ENCODE results near the gene PGGHG. TPM values are rescaled to one million over a fixed set of nuclear protein-coding genes. Genes with fewer than 3 reads are reported as not detected.
"Not testable (repeated sequence)": the region's sequence is repeated elsewhere in the genome, so short reads cannot be mapped to it uniquely, and the experiment has no call there.

Gene PGGHG
- polyA plus RNA-seq, 4 donors, result 86.9 to 154 (median 122) TPM

- WGBS, 3 donors, result 85 to 96% (median 93%) methylated on average over 4 of the region's 4 CpGs
- Histone ChIP-seq H3K4me1 (ENCODE audit: control insufficient read depth in 3 of 3, insufficient read depth in 2 of 3, low read depth in 1 of 3, low read length in 2 of 3) (peaks cover 0 to 5% (median 0%) of the 10 kb centered on the region in 3 donors), H3K9me3 (ENCODE audit: control insufficient read depth in 2 of 2, insufficient read depth in 1 of 2, low read depth in 1 of 2, low read length in 1 of 2) (peaks cover 0 to 13% of the 10 kb centered on the region in 2 donors), H3K4me3 (ENCODE audit: low read depth in 1 of 3, low read length in 3 of 3) (no peak overlapping the region), H3K27me3 (ENCODE audit: control insufficient read depth in 3 of 3, insufficient read depth in 3 of 3, low read length in 3 of 3) (no peaks in the 10 kb centered on the region), H3K36me3 (ENCODE audit: control insufficient read depth in 3 of 3, insufficient read depth in 2 of 3, low read depth in 1 of 3, low read length in 3 of 3) (no peaks in the 10 kb centered on the region), H3K27ac (ENCODE audit: low read depth in 1 of 3, low read length in 2 of 3) (no peak overlapping the region)
- DNase-seq, result no peak
- FAIRE-seq, result no peak
Measured at GRCh38 chr11:261624-262023, 27.3 kb upstream of the PGGHG start.

GRCh38 chr11:266676-267439 lies 22.1 kb upstream of the PGGHG start:
- 60 to 79% (median 69%) methylated on average over 4 of the region's 13 CpGs for WGBS, 3 donors
- DNase-seq, result peak in 1 of 2 donors; percentile 67

GRCh38 chr11:267491-267994 lies 21.4 kb upstream of the PGGHG start:
- WGBS, 3 donors, result 4 to 30% (median 12%) methylated on average over 11 to 18 of the region's 18 CpGs
- DNase-seq (peak in 1 of 2 donors; percentile 78), FAIRE-seq (no peak)
- Histone ChIP-seq H3K27me3 (ENCODE audit: control insufficient read depth in 3 of 3, insufficient read depth in 3 of 3, low read length in 3 of 3) (no peaks in the 10 kb centered on the region), H3K4me1 (ENCODE audit: control insufficient read depth in 3 of 3, insufficient read depth in 2 of 3, low read depth in 1 of 3, low read length in 2 of 3) (peaks cover 3 to 22% (median 4%) of the 10 kb centered on the region in 3 donors), H3K9me3 (ENCODE audit: control insufficient read depth in 2 of 2, insufficient read depth in 1 of 2, low read depth in 1 of 2, low read length in 1 of 2) (peaks cover 0 to 5% of the 10 kb centered on the region in 2 donors), H3K4me3 (ENCODE audit: low read depth in 1 of 3, low read length in 3 of 3) (peak overlapping the region in 1 of 3 donors; percentile 57), H3K36me3 (ENCODE audit: control insufficient read depth in 3 of 3, insufficient read depth in 2 of 3, low read depth in 1 of 3, low read length in 3 of 3) (peaks cover 0 to 2% (median 0%) of the 10 kb centered on the region in 3 donors), H3K27ac (ENCODE audit: low read depth in 1 of 3, low read length in 2 of 3) (peak overlapping the region; percentile 6 to 96 (median 93))

More at GRCh38 chr11:266676-267439, 22.1 kb upstream of the PGGHG start:
- Histone ChIP-seq H3K36me3 (ENCODE audit: control insufficient read depth in 3 of 3, insufficient read depth in 2 of 3, low read depth in 1 of 3, low read length in 3 of 3) (peaks cover 0 to 2% (median 0%) of the 10 kb centered on the region in 3 donors), H3K27me3 (ENCODE audit: control insufficient read depth in 3 of 3, insufficient read depth in 3 of 3, low read length in 3 of 3) (no peaks in the 10 kb centered on the region), H3K4me3 (ENCODE audit: low read depth in 1 of 3, low read length in 3 of 3) (no peak overlapping the region), H3K4me1 (ENCODE audit: control insufficient read depth in 3 of 3, insufficient read depth in 2 of 3, low read depth in 1 of 3, low read length in 2 of 3) (peaks cover 3 to 15% (median 4%) of the 10 kb centered on the region in 3 donors), H3K9me3 (ENCODE audit: control insufficient read depth in 2 of 2, insufficient read depth in 1 of 2, low read depth in 1 of 2, low read length in 1 of 2) (peaks cover 0 to 6% of the 10 kb centered on the region in 2 donors), H3K27ac (ENCODE audit: low read depth in 1 of 3, low read length in 2 of 3) (peak overlapping the region in 1 of 3 donors; percentile 4)
- no peak for FAIRE-seq

- not testable (repeated sequence) for H3K9me3 ChIP-seq (ENCODE audit: control insufficient read depth in 2 of 2, insufficient read depth in 1 of 2, low read depth in 1 of 2, low read length in 1 of 2); FAIRE-seq; H3K27me3 ChIP-seq (ENCODE audit: control insufficient read depth in 3 of 3, insufficient read depth in 3 of 3, low read length in 3 of 3); H3K4me3 ChIP-seq (ENCODE audit: low read depth in 1 of 3, low read length in 3 of 3); H3K36me3 ChIP-seq (ENCODE audit: control insufficient read depth in 3 of 3, insufficient read depth in 2 of 3, low read depth in 1 of 3, low read length in 3 of 3)
- DNase-seq, result peak in 1 of 2 donors; percentile 81
- Histone ChIP-seq H3K27ac (ENCODE audit: low read depth in 1 of 3, low read length in 2 of 3) (peak overlapping the region; percentile 9 to 96 (median 93)), H3K4me1 (ENCODE audit: control insufficient read depth in 3 of 3, insufficient read depth in 2 of 3, low read depth in 1 of 3, low read length in 2 of 3) (peaks cover 3 to 29% (median 4%) of the 10 kb centered on the region in 3 donors)
- WGBS, 3 donors, result 19 to 28% (median 23%) methylated on average over 13 to 16 of the region's 16 CpGs
Measured at GRCh38 chr11:268716-269145, 20.2 kb upstream of the PGGHG start.

- FAIRE-seq, result no peak
- peaks cover 0 to 5% of the 10 kb centered on the region in 2 donors for H3K9me3 ChIP-seq (ENCODE audit: control insufficient read depth in 2 of 2, insufficient read depth in 1 of 2, low read depth in 1 of 2, low read length in 1 of 2)
- DNase-seq, result peak in 1 of 2 donors; percentile 56
- H3K4me3 ChIP-seq (ENCODE audit: low read depth in 1 of 3, low read length in 3 of 3), result no peak overlapping the region
- peaks cover 3 to 29% (median 4%) of the 10 kb centered on the region in 3 donors for H3K4me1 ChIP-seq (ENCODE audit: control insufficient read depth in 3 of 3, insufficient read depth in 2 of 3, low read depth in 1 of 3, low read length in 2 of 3)
- H3K27me3 ChIP-seq (ENCODE audit: control insufficient read depth in 3 of 3, insufficient read depth in 3 of 3, low read length in 3 of 3), result no peaks in the 10 kb centered on the region
- 40 to 64% (median 47%) methylated on average over 21 of the region's 21 CpGs for WGBS, 3 donors
- peak overlapping the region; percentile 9 to 96 (median 93) for H3K27ac ChIP-seq (ENCODE audit: low read depth in 1 of 3, low read length in 2 of 3)
- peaks cover 0 to 2% (median 0%) of the 10 kb centered on the region in 3 donors for H3K36me3 ChIP-seq (ENCODE audit: control insufficient read depth in 3 of 3, insufficient read depth in 2 of 3, low read depth in 1 of 3, low read length in 3 of 3)
Measured at GRCh38 chr11:269146-269890, 19.6 kb upstream of the PGGHG start.

GRCh38 chr11:270451-271318 lies 18.2 kb upstream of the PGGHG start:
- no peak for FAIRE-seq
- Histone ChIP-seq H3K36me3 (ENCODE audit: control insufficient read depth in 3 of 3, insufficient read depth in 2 of 3, low read depth in 1 of 3, low read length in 3 of 3) (peaks cover 0 to 2% (median 0%) of the 10 kb centered on the region in 3 donors), H3K9me3 (ENCODE audit: control insufficient read depth in 2 of 2, insufficient read depth in 1 of 2, low read depth in 1 of 2, low read length in 1 of 2) (peaks cover 0 to 5% of the 10 kb centered on the region in 2 donors), H3K27me3 (ENCODE audit: control insufficient read depth in 3 of 3, insufficient read depth in 3 of 3, low read length in 3 of 3) (no peaks in the 10 kb centered on the region), H3K4me1 (ENCODE audit: control insufficient read depth in 3 of 3, insufficient read depth in 2 of 3, low read depth in 1 of 3, low read length in 2 of 3) (peaks cover 3 to 29% (median 4%) of the 10 kb centered on the region in 3 donors), H3K27ac (ENCODE audit: low read depth in 1 of 3, low read length in 2 of 3) (peak overlapping the region; percentile 93 to 96 (median 96)), H3K4me3 (ENCODE audit: low read depth in 1 of 3, low read length in 3 of 3) (no peak overlapping the region)
- peak; percentile 55 to 75 for DNase-seq
- WGBS, 3 donors, result 31 to 69% (median 52%) methylated on average over 15 to 18 of the region's 18 CpGs

GRCh38 chr11:271319-271715 lies 17.6 kb upstream of the PGGHG start:
- DNase-seq, result peak; percentile 75 to 96
- Histone ChIP-seq H3K9me3 (ENCODE audit: control insufficient read depth in 2 of 2, insufficient read depth in 1 of 2, low read depth in 1 of 2, low read length in 1 of 2) (no peaks in the 10 kb centered on the region), H3K4me1 (ENCODE audit: control insufficient read depth in 3 of 3, insufficient read depth in 2 of 3, low read depth in 1 of 3, low read length in 2 of 3) (peaks cover 3 to 29% (median 4%) of the 10 kb centered on the region in 3 donors), H3K27ac (ENCODE audit: low read depth in 1 of 3, low read length in 2 of 3) (peak overlapping the region; percentile 93 to 96 (median 96)), H3K4me3 (ENCODE audit: low read depth in 1 of 3, low read length in 3 of 3) (no peak overlapping the region), H3K36me3 (ENCODE audit: control insufficient read depth in 3 of 3, insufficient read depth in 2 of 3, low read depth in 1 of 3, low read length in 3 of 3) (peaks cover 0 to 2% (median 0%) of the 10 kb centered on the region in 3 donors), H3K27me3 (ENCODE audit: control insufficient read depth in 3 of 3, insufficient read depth in 3 of 3, low read length in 3 of 3) (no peaks in the 10 kb centered on the region)
- no peak for FAIRE-seq
- WGBS, 3 donors, result 19 to 54% (median 32%) methylated on average over 8 of the region's 8 CpGs
